HG03135 (cell line): ENCODE results near the gene PLAC1.

Experiments used
- ATAC-seq: cut with Tn5 transposase; IDR thresholded peaks from one replicate; pipeline ENCODE4 v1.9.1; 2021; ENCODE audit warnings: mild to moderate bottlenecking, moderate library complexity; ENCODE audit not compliant: unreplicated experiment

The PLAC1 gene

GRCh38 chrX:134658002-134658759 is at the start of gene PLAC1:
Gene PLAC1 (minus strand): TSS chrX:134658471. CDS start chrX:134566682, 91,789 bp downstream.
- ATAC-seq = no peak

GRCh38 chrX:134706138-134706537 is 47.9 kb upstream of the PLAC1 start:
- no peak for ATAC-seq

GRCh38 chrX:134695999-134696398 is 37.7 kb upstream of the PLAC1 start:
- ATAC-seq = no peak

GRCh38 chrX:134694333-134695322 is 36.4 kb upstream of the PLAC1 start:
- no peak for ATAC-seq

- no peak for ATAC-seq
Observed at GRCh38 chrX:134693644-134694043, 35.4 kb upstream of the PLAC1 start.

- ATAC-seq = no peak
Observed at GRCh38 chrX:134692990-134693389, 34.7 kb upstream of the PLAC1 start.

GRCh38 chrX:134692233-134692632 is 34.0 kb upstream of the PLAC1 start:
- ATAC-seq = no peak

- no peak for ATAC-seq
Observed at GRCh38 chrX:134691453-134691852, 33.2 kb upstream of the PLAC1 start.

GRCh38 chrX:134688839-134689238 is 30.6 kb upstream of the PLAC1 start:
- no peak for ATAC-seq

- no peak for ATAC-seq
Observed at GRCh38 chrX:134688031-134688823, 30.0 kb upstream of the PLAC1 start.

GRCh38 chrX:134685668-134686067 is 27.4 kb upstream of the PLAC1 start:
- no peak for ATAC-seq

GRCh38 chrX:134684956-134685355 is 26.7 kb upstream of the PLAC1 start:
- ATAC-seq = no peak

- no peak for ATAC-seq
Observed at GRCh38 chrX:134683351-134684005, 25.2 kb upstream of the PLAC1 start.

GRCh38 chrX:134682081-134682480 is 23.8 kb upstream of the PLAC1 start:
- no peak for ATAC-seq

- no peak for ATAC-seq
Observed at GRCh38 chrX:134679644-134680043, 21.4 kb upstream of the PLAC1 start.

- ATAC-seq = no peak
Observed at GRCh38 chrX:134679221-134679620, 20.9 kb upstream of the PLAC1 start.

- no peak for ATAC-seq
Observed at GRCh38 chrX:134677332-134677731, 19.1 kb upstream of the PLAC1 start.

GRCh38 chrX:134676436-134676835 is 18.2 kb upstream of the PLAC1 start:
- ATAC-seq = no peak

GRCh38 chrX:134673123-134673522 is 14.9 kb upstream of the PLAC1 start:
- ATAC-seq = no peak

- ATAC-seq = no peak
Observed at GRCh38 chrX:134672101-134672500, 13.8 kb upstream of the PLAC1 start.
